ENCODE results near the gene PPP4R4.
"Not testable (repeated sequence)": the region's sequence is repeated elsewhere in the genome, so short reads cannot be mapped to it uniquely, and the experiment has no call there.

PPP4R4 gene

DNA sequence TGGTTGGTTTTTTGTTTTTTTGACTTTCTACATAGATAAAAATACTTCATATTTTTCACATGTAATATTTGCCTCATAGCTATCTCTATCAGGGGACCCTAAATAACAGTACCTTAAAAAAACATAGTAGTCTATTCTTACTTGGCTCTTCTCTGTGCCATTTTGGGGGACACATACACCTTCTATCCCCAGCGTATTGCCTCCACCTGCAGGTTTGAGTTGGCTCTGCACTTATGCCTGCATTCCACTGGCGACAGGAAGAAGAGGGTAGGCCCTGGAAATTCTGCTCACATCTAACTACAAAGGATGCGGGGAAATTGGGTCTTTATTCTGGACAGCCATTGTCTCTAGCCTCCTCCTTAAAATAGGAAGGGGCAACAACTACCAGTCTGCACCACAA is 30.9 kb upstream of the PPP4R4 start:
- in situ Hi-C loops (cut with HindIII; ENCODE audit: low sequenced_read_pairs): no loop called here
- H3K4me3 ChIP-seq (ENCODE audit: low read depth, low read length): no peak overlapping the region
- TF ChIP-seq, protein P1, sequence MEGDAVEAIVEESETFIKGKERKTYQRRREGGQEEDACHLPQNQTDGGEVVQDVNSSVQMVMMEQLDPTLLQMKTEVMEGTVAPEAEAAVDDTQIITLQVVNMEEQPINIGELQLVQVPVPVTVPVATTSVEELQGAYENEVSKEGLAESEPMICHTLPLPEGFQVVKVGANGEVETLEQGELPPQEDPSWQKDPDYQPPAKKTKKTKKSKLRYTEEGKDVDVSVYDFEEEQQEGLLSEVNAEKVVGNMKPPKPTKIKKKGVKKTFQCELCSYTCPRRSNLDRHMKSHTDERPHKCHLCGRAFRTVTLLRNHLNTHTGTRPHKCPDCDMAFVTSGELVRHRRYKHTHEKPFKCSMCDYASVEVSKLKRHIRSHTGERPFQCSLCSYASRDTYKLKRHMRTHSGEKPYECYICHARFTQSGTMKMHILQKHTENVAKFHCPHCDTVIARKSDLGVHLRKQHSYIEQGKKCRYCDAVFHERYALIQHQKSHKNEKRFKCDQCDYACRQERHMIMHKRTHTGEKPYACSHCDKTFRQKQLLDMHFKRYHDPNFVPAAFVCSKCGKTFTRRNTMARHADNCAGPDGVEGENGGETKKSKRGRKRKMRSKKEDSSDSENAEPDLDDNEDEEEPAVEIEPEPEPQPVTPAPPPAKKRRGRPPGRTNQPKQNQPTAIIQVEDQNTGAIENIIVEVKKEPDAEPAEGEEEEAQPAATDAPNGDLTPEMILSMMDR (IDR thresholded peaks at IDR 0.05; ENCODE audit: low read depth, low read length, missing control alignments): peak; percentile 51
- no peak for DNase-seq (ENCODE audit: low read depth)

DNA sequence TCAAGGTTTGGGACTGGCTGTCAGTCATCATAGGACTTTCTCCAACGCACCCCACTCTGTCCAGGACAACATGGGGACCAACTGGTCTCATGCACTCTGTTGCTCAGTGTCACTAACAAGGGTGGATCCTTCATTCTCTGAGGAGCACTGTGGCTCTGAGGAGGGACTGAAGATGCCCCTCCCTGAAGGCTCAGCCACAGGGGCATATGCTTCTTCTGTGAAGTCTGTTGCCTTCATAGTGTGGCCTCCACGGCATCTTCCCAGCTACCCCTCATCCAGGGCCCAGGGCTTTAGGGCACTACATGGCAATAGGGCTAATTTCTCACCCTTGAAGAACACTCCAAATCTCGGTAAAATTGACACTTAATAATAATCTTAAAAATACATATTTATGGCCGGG is 30.4 kb upstream of the PPP4R4 start:
- TF ChIP-seq, protein P1 (IDR thresholded peaks at IDR 0.05; ENCODE audit: low read depth, low read length, missing control alignments): no peak
- no peak for DNase-seq (ENCODE audit: low read depth)
- in situ Hi-C loops (cut with HindIII; ENCODE audit: low sequenced_read_pairs): no loop called here
- no peak overlapping the region for H3K4me3 ChIP-seq (ENCODE audit: low read depth, low read length)

DNA sequence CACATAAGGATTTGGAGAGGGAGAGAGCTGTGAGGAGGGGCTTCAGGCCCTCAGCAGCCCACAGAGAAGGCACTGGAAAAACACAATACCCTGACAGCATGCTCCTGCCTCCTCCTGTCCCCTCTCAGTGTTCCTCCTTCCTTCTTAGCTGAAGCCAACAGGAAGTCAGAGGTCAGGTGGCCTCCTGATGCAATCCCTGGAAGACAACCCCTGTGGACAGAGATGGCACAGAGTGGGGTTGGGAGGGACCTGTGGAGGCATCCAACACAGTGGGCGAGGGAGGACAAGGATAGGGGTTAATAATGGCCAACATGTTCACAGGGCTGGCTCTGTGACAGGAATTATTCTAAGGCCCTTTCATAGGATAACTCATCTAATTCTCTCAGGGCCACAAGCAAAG is 29.4 kb upstream of the PPP4R4 start:
- in situ Hi-C loops (cut with HindIII; ENCODE audit: low sequenced_read_pairs): no loop called here
- no peak overlapping the region for H3K4me3 ChIP-seq (ENCODE audit: low read depth, low read length)
- TF ChIP-seq, protein P1 (IDR thresholded peaks at IDR 0.05; ENCODE audit: low read depth, low read length, missing control alignments): no peak
- no peak for DNase-seq (ENCODE audit: low read depth)

DNA sequence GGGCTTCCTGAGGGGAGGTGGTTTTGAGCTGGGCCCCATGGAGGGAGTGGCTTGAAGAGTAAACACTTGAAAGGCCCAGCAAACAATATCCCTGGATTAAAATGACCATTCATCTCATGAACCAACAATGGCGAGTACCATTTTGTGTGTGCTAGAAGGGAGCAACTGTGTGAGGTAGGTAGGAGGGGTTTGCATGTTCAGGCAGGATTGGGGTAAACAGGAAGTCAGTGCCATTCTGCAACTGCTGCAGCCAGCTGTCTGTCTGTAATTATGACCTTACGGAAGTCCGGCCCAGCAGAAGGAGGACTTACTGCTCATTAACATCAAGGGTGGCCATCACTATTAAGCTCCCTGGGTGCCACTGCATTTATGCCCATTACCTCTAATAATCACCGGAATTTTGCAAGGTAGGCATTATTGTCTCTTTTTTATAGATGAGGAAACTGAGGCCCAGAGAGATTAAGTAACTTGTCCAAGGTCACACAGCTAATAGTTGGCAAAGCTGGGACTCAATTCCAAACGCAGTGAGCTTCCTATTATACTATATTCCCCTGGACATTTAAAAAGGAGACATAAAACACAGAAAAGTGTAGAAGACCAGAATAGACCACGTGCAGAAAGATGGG is 28.1 kb upstream of the PPP4R4 start:
- DNase-seq (ENCODE audit: low read depth): no peak
- in situ Hi-C loops (cut with HindIII; ENCODE audit: low sequenced_read_pairs): no loop called here
- TF ChIP-seq, protein P1 (IDR thresholded peaks at IDR 0.05; ENCODE audit: low read depth, low read length, missing control alignments): no peak
- no peak overlapping the region for H3K4me3 ChIP-seq (ENCODE audit: low read depth, low read length)

- no peak overlapping the region for H3K4me3 ChIP-seq (ENCODE audit: low read depth, low read length)
- TF ChIP-seq, protein P1 (IDR thresholded peaks at IDR 0.05; ENCODE audit: low read depth, low read length, missing control alignments): no peak
- no peak for DNase-seq (ENCODE audit: low read depth)
- in situ Hi-C loops (cut with HindIII; ENCODE audit: low sequenced_read_pairs): no loop called here
Observed at GRCh38 chr14:94152676-94153075, 21.4 kb upstream of the PPP4R4 start.

GRCh38 chr14:94153750-94154342 is 20.3 kb upstream of the PPP4R4 start:
- TF ChIP-seq, protein P1 (IDR thresholded peaks at IDR 0.05; ENCODE audit: low read depth, low read length, missing control alignments): no peak
- in situ Hi-C loops (cut with HindIII; ENCODE audit: low sequenced_read_pairs): no loop called here

GRCh38 chr14:94156143-94156542 is 18.0 kb upstream of the PPP4R4 start:
- H3K4me3 ChIP-seq (ENCODE audit: low read depth, low read length); in situ Hi-C loops (cut with HindIII; ENCODE audit: low sequenced_read_pairs); DNase-seq (ENCODE audit: low read depth): not testable (repeated sequence)

More at GRCh38 chr14:94153750-94154342, 20.3 kb upstream of the PPP4R4 start:
- no peak overlapping the region for H3K4me3 ChIP-seq (ENCODE audit: low read depth, low read length)
- DNase-seq (ENCODE audit: low read depth): no peak
